CD4-positive, alpha-beta T cell treated with Interleukin-17A for 1 hour (primary cell): ENCODE results near the gene DCAF17.

Experiments used
- DNase-seq: peaks from one replicate; pipeline ENCODE4 v3.0.0-alpha.2; 2020

The DCAF17 gene, protein sequence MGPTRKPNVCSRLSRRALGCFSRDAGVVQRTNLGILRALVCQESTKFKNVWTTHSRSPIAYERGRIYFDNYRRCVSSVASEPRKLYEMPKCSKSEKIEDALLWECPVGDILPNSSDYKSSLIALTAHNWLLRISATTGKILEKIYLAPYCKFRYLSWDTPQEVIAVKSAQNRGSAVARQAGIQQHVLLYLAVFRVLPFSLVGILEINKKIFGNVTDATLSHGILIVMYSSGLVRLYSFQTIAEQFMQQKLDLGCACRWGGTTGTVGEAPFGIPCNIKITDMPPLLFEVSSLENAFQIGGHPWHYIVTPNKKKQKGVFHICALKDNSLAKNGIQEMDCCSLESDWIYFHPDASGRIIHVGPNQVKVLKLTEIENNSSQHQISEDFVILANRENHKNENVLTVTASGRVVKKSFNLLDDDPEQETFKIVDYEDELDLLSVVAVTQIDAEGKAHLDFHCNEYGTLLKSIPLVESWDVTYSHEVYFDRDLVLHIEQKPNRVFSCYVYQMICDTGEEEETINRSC

DNA sequence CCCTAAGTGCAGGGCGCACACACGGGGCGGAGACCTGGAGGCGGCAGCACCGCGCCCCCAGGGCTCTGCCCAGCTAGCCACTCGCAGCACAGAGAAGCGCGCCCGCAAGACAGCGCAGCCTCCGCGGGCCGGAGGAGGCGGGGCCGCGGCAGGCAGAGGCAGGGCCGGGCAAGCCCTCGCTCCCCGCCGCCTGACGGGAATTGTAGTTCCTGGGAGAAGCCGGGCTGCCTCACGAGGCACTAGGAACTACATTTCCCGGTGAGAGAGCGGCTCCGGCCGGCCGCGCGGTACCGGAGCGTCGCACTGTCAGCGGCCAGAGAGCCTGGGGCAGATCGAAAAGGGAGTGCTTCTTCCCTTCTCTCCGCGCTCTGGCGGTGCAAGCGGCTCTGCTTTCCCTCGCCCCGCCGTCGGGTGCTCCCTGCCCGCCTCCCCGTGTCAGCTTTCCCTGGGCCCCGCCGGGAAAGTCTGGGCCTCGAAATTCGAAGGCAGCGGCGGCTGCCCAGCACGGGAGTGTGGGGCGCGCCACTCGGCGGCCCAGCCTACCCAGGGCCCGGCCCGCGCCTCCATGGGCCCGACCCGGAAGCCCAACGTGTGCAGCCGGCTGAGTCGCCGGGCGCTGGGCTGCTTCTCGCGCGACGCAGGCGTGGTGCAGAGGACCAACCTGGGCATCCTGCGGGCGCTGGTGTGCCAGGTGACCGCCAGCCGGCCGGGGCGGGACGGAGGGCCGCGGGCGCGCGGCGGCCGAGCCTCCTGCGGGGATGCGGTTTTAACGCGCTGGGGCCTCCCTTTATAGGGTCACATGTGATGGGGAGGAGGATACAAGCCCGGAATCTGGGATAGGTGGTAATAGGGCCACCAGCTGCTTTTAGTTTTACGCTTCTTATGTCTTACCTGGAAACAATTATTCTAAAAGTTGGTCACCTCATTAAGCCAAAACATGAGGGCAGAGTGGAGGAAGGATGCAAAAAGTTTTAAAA is at the start of gene DCAF17:
TSS of gene DCAF17 (plus strand) at position 214 of the 977 bp plus-strand sequence. CDS start at position 566, 352 bp downstream.
- peak; percentile 95 for DNase-seq

DNA sequence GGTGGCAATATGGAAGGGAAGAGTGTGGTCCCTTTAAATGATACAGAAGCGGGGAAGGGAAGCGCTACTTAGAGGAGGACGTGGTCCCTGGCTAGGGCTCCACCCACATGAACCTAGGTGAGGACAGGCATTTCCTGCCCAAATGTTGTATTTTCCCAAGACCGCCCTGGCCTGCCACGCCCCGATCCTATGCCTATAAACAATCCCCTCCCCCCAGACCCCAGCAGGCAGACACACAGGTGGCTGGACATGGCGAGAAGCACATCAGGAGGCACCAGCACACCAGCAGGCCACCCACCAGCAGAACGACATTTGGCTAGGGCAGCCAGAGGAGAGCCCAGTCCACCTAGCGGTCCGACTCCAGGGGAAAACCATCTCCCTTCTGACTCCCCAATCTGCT is 47.4 kb upstream of the DCAF17 start:
- DNase-seq, result no peak

DNA sequence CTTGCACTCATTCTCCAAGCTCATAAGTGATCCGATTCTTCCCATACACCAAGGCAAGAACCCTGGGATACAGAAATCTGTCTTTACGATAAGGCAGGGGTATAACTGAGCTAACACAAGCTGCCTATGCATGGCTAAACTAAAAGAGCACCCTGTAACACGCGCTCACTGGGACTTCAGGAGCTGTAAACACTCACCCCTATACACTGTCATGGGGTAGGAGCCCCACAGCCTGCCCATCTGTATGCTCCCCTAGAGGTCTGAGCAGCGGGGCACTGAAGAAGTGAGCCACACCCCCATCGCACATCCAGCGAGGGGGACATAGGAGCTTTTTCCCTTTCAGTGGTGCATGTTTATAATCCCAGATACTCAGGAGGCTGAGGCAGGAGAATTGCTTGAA is 47.0 kb upstream of the DCAF17 start:
- DNase-seq, result no peak

DNA sequence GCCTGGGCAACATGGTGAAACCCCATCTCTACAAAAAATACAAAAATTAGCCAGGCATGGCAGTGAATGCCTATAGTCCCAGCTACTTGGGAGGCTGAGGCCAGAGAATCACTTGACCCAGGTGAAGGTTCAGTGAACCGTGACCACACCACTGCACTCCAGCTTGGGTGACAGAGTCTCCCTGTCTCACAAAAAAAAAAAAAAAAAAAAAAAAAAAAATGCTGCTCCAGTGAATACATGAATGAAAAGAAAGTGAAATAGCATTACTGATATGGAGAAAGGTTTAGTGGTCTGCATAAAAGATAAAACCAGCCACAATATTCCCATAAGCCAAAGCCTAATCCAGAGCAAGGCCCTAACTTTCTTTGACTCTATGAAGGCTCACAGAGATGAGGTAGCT is 44.7 kb upstream of the DCAF17 start:
- no peak for DNase-seq

DNA sequence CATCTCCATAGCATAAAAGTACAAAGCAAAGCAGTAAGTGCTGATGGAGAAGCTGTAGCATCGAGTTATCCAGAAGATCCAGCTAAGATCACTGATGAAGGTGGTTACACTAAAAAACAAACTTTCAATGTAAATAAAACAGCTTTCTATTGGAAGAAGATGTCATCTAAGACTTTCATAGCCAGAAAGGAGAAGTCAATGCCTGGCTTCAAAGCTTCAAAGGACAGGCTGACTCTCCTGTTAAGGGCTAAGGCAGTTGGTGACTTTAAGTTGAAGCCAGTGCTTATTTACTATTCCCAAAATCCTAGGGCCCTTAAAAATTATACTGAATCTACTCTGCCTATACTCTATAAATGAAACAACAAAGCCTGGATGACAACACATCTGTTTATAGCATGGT is 44.2 kb upstream of the DCAF17 start:
- DNase-seq, result no peak

DNA sequence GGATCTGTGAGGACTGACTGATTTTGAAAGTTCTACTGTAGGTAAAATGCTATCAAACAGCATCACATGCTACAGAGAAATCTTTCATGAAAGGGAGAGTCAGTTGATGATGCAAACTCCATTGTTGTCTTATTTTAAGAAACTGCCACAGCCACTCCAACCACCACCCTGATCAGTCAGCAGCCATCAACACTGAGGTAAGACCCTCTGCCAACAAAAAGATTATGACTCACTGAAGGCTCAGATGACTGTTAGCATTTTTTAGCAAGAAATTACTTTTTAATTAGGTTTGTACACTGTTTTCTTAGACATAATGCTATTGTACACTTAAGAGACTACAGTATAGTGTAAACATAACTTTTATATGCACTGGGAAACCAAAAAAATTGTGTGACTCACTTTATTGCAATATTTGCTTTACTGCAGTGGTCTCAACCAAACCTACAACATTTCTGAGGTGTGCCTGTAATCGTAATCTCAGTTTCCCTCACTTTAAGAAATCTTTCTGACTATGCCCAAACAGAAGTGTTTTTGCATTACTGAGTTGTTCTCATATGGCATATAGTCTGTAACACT is 43.0 kb upstream of the DCAF17 start:
- DNase-seq, result no peak

DNA sequence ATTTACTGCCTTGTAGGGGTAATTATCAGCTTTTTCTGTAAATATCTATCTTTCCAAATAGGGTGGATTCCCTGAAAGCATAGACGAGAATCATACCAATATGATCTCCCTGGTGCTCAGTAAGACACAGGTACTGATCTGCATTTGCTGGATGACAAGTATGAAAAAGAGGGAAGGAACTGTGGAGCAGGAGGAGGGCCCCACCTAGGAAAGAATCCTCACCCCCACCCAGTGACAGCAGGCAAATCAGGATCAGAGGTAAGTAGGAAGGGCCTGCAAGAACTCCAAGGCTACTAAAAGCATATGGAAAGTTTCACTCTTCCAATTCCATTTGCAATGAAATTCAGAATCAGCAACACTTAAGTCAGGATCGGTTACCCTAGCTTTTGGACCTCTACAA is 42.5 kb upstream of the DCAF17 start:
- no peak for DNase-seq

DNA sequence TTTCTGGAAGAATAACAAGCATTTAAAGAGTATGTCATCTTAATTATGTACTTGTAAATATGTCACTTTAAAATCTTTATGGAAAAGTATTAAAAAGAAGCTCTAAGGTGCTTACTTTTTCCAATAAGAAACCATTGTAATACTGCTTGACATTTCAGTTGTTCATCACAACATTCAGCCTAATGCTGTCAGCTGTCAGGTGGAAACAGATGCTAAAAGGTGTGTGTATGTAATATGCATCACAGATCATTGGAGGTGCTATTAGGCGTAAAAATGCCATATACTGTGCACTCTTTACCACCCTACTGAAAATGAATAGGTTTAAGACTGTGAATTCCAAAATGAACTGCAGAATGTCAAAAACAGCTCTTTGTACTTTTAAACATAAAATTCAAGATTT is 40.5 kb upstream of the DCAF17 start:
- no peak for DNase-seq

DNA sequence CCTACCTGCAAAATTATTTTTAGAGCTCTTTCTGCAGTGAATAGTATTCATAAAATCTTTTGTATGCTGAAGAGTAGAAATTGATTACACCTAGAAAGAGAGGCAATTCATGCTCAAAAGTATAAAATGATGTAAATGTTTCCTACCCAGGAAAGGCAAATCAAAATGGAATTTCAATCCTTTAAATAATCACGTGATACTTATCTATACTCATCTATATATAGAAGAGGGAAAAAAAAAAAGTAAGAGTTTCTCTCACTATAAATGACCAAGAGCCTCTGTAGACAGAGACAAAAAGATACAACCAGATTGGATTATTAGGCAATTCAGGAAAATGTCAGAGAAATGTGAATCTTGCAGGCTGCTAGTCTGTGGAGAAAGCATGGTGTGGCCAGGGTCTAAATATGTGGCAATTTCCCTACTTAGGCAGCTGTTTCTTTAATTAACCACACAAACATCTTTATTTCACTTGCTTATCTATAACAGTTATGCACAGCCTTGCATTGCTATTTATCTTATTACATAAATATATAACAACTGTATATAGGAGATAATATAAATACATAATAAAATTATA is 39.8 kb upstream of the DCAF17 start:
- no peak for DNase-seq

DNA sequence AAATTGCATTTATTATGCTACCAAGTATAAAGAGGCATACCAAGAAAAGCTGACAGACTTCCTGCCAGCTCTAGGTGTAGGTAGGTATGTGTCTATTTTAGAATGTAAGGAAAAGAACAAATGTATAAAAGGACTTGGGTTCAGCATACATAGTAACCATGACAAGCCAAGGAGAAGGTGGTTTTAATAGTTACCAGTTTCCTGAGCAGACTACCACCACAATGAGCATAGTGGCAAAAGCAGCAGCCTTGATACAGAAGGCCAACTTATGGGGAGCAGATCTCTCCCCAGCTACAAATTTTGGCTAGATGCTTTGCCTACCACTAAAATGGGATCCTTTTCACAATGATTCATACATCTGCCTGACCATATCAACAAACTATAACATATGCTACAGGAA is 34.7 kb upstream of the DCAF17 start:
- DNase-seq, result no peak

DNA sequence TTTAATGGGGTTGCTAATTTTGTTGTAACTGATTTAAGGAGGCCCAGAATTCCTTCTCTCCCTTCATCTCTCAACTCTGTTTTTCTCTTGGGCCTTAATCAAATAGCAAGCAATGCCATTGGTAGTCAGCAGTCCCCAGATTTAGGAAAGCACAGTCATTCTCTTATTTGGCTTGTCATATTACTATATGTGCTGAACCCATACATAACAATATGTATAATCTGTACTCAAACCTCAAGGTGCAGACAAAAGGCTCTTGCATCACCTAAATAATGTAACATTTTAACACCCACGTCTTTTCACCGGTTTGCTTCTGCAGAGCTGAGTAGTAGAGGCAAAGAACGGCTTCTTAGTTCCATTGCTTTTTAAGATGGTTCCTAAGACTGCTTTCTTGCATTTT is 33.6 kb upstream of the DCAF17 start:
- DNase-seq, result no peak

DNA sequence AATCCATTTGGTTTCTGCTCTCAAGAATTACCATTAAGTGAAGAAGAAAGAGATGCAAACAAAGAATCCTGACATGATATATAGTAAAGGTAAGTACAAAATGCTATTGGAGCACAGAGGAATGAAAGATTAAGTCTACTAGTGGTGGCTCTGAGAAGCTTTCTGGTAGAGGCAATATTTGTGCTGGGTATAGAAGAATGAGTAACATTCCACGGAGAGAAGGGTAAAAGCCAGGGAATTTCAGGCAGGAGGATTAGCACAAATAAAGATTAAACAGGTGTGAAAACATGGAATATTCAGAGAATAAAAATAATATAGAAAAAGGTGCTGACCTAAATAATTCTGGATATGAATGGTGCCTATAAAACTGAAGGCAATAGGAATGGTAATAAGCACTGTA is 32.1 kb upstream of the DCAF17 start:
- DNase-seq, result no peak

DNA sequence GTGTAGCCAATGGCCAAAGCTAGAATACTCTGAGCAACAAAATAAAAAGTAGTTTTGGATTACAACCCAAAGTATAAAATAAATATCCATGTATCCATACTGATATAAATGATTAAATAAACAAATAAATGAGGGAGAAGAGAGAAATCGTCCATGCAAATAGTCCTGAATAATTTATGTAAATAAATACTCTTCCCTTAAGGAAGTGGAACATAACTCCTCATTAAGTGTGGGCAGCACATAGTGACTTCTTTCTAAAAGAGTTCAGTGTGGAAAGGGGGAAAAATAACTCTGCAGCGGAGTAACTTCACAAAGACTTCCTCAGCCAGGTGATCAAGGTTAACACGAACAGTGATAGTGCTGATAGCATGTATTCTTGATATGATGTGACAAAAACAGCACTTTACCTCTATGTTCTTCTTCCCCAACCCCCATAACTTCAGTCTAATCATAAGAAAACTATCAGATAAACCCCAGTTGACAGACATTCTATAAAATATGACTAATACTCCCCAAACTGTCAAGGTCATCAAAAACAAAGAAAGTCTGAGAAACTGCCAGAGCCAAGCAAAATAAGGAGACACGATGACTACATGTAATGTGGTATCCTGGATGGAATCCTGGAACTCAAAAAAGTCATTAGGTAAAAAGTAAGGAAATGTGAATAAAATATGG is 31.0 kb upstream of the DCAF17 start:
- DNase-seq, result no peak

DNA sequence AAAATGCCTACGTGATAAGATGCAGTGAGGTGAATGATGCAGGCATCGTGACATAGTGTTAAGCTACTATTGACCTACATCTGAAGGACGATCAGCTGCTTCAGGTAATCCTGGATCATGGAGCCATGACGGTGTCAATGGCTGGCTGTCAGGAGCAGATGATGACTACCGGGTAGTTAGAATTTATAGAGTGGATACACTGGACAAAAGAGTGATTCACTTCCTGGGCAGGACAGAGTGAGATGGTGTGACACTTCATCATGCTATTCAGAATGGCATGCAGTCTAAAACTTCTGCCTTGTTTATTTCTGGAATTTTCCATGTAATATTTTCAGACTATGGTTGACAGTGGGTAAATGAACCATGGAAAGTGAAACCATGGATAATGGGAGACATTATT is 29.8 kb upstream of the DCAF17 start:
- DNase-seq, result no peak

DNA sequence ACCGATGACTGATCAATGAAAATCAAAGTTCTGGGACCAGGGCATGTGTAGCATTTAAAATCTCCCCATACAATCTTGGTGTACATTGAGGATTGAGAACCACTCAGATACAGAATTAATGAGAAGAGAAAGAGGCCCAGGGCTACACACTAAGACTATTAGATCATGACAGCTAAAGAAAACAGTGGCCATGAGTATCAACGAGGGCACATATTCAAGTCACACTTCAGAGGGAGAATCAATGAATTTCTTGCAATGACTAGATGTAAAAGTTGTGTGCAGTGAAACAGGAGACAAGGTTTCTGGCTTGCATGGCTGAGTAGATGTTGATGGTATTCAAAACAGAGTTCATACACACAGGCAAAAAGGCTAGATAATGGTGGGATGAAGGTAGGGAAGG is 29.3 kb upstream of the DCAF17 start:
- no peak for DNase-seq

DNA sequence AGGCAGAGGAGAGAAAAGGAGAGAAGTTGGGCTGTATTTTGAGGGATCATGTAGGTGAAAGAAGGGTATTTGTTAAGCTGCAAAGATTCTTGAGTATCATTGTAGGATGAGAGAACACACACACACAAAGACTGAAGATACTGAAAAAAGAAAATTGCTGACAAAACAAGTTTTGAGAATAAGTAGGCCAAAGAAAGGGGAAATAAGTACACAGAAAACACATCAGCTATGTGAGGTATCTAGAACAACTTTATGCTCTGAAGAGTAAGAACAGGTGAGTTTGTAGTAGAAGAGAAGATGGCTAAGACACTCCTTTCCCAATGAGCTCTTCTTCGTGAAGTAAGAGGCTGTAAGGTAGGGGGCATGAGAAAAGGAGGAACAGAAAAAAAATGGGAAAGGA is 28.5 kb upstream of the DCAF17 start:
- no peak for DNase-seq

DNA sequence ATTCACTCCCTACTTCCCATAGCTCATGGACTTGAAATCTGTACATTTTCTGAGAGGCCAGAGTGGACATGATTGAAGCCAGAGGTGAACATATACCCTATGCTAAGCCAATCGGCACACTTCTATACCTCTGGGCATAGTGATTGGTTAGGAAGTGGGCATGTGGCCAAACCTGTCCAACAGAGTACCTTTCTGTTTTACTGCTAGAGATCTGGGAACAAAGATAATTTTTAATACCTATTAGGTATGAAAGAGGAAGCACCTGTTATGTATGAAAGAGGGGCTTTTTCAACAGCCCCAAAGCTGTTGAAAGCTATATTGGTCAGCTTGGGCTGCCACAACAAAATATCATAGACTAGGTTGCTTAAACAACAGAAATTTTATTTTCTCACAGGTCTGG is 28.0 kb upstream of the DCAF17 start:
- DNase-seq, result no peak

DNA sequence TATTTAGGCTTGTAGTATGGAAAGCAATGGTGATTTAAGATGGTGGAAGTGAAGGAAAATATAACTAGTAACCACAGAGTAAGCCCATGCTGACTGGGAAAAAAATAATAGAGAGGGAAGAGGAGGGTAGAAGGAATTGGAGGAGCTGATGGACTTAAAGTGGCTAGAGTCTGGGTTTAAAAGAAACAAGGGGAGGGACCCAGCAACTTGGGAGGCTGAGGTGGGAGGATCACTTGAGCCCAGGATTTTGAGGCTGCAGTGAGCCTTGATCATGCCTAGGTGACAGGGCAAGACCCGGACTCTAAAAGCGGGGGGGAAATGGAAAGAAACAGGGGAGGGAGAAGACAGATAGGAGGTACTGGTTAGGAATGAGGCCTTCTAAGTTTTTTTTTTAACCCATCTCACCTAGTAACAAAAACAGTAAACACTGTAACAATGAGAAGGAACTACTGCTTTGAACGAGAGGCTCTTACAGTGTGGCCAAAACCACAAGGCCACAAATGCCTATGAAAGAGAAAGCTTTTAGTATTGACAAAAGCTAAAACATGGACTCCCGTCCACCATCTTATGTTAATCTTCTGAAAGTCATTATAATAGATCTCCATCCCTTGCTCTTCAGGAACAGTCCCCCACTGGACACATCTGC is 26.9 kb upstream of the DCAF17 start:
- DNase-seq, result peak; percentile 25

DNA sequence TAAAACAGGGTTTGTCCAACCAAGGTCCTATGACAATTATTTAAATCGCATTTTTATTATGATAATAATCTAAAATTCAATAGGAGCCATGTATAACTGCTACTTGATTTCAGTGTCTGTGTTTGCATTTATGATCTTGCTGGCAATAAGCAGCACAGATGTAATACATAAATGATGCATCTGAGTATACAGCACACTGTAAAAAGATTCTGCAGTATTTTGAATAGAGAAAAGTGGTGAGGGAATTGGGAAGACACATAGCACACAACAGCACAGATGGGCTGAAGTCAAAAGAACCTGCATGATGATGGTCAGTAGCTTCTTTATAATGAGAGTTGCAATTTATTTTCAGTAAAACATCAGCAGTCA is 26.4 kb upstream of the DCAF17 start:
- DNase-seq, result no peak

DNA sequence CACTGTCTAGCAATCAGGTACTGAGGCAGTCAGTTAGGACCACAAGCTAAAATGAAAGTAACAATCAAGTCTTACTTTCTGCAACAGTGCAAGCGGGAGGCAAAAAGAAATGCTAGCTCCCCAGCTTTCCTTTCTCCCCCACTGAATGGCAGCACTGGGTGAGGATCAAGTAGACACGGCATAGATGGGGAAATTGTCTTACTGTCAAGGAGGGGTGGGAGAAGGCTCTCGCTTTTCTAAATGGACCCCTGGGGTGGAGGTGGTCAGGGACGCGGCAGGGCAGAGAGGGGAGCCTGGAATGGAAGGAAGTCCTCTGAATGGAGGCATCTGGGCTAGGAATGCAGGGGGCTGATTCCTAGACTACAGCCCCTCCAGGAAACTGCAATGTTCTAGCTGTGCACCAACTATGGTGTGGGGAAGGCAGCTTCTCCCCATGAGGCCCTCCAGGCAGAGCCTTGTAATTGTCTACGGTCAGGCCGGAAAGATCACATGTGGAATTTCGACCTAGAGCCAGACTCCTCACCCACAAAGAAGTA is 24.5 kb upstream of the DCAF17 start:
- DNase-seq, result peak; percentile 23

DNA sequence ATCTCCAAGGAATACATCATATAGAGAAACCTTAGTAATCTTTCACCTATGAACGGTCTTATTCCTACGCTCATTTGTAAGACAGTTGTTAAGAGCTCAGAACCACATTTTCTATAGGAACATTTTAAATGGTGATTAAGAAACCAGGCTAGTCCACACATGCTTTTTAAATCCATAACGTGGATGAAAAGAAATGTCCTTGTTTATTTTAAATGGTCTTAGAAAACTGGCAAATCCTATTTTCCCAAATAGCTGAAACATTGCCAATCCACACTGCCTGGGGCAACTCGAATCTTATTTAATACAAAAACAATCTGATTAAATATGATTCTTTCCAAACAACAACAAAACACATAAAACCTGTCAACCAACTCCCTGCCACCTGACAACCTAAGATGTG is 23.9 kb upstream of the DCAF17 start:
- DNase-seq, result no peak

DNA sequence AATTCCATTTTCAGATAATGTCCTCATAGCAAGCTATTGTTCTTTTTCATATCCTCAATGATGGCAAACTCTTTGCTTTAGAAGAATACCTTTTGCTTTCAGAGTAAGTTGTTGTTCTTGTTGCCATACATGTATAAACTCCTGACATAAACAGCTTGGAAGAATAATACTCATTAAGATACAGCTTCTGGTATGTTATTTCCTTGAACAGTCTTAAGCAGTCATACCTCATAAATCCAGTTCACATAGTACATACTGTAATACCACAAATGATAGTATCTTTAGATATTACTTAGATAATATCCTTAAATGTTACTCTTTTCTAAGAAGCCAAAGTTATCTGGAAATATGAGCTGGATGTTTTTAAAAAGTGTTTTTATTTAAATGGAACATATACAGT is 23.4 kb upstream of the DCAF17 start:
- no peak for DNase-seq
